Measurements from ENCODE around the gene PHACTR2.
"Not testable (repeated sequence)": the region's sequence is repeated elsewhere in the genome, so short reads cannot be mapped to it uniquely, and the experiment has no call there.

PHACTR2 gene

GRCh38 chr6:143773506-143774150 is 95.9 kb downstream of the PHACTR2 start:
- no peak for DNase-seq

- DNase-seq = no peak
Measured at GRCh38 chr6:143774347-143774746, 96.6 kb downstream of the PHACTR2 start.

- DNase-seq = no peak
Measured at GRCh38 chr6:143775336-143775735, 97.6 kb downstream of the PHACTR2 start.

GRCh38 chr6:143778926-143779325 is 101.2 kb downstream of the PHACTR2 start:
- DNase-seq = no peak

GRCh38 chr6:143782481-143782880 is 104.7 kb downstream of the PHACTR2 start:
- DNase-seq = no peak

GRCh38 chr6:143783077-143783476 is 105.3 kb downstream of the PHACTR2 start:
- DNase-seq = no peak

- no peak for DNase-seq
Measured at GRCh38 chr6:143784316-143784715, 106.6 kb downstream of the PHACTR2 start.

GRCh38 chr6:143786371-143786770 is 108.6 kb downstream of the PHACTR2 start:
- not testable (repeated sequence) for DNase-seq

GRCh38 chr6:143792402-143793279 is 114.9 kb downstream of the PHACTR2 start:
- DNase-seq = no peak

- DNase-seq = no peak
Measured at GRCh38 chr6:143793280-143793619, 115.5 kb downstream of the PHACTR2 start.

- DNase-seq = not testable (repeated sequence)
Measured at GRCh38 chr6:143796551-143796950, 118.8 kb downstream of the PHACTR2 start.

GRCh38 chr6:143798487-143798886 is 120.7 kb downstream of the PHACTR2 start:
- not testable (repeated sequence) for DNase-seq

- DNase-seq = no peak
Measured at GRCh38 chr6:143802833-143803565, 125.2 kb downstream of the PHACTR2 start.

GRCh38 chr6:143803769-143804568 is 126.2 kb downstream of the PHACTR2 start:
- no peak for DNase-seq

GRCh38 chr6:143804835-143805239 is 127.1 kb downstream of the PHACTR2 start:
- no peak for DNase-seq

- no peak for DNase-seq
Measured at GRCh38 chr6:143806282-143807102, 128.7 kb downstream of the PHACTR2 start.

- no peak for DNase-seq
Measured at GRCh38 chr6:143807103-143807772, 129.5 kb downstream of the PHACTR2 start.

- no peak for DNase-seq
Measured at GRCh38 chr6:143810745-143811144, 133.0 kb downstream of the PHACTR2 start.

- no peak for DNase-seq
Measured at GRCh38 chr6:143811501-143812157, 133.9 kb downstream of the PHACTR2 start.

- DNase-seq = no peak
Measured at GRCh38 chr6:143817621-143818020, 139.9 kb downstream of the PHACTR2 start.

- DNase-seq = no peak
Measured at GRCh38 chr6:143821359-143821758, 143.6 kb downstream of the PHACTR2 start.
